SH-SY5Y (cell line): ENCODE data around the gene NRP1.

Experiments
- GATA2 ChIP-seq: IDR thresholded peaks from 2 replicates; pipeline ENCODE4 v1.6.1; 2011; ENCODE audit warnings: mild to moderate bottlenecking, low read depth, low read length
- GATA3 ChIP-seq: IDR thresholded peaks from 2 replicates; pipeline ENCODE4 v1.6.1; 2011; ENCODE audit warnings: low read depth, mild to moderate bottlenecking, low read length, moderate library complexity

NRP1 gene

DNA sequence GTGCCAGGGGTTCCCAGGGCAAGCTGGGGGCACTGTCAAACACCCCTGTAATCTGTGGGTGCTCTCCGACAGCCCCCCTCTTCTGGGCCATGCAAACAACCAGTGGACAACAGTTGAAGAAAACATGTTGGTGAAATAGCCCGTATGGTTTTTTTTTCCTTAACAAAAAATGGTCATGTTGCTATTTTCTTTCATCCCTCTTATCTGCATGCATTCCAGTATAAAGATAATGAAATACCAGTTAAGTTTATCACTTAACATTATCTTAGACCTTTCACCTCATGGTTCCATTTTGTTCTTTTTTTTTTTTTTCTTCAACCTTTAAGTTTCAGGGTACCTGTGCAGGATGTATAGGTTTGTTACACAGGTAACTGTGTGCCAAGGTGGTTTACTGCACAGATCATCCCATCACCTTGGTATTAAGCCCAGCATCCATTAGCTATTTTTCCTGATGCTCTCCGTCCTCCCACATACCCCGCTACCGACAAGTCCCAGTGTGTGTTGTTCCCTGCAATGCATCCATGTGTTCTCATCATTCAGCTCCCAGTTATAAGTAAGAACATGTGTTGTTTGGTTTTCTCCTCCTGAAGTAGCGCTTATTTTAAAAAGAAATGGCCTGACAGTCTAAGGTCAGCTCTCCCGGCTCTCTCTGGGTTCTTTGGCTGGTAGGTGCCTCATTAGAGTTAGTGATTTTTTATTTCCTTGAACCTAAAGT lies 110.1 kb downstream of the NRP1 start:
- TF ChIP-seq GATA2 = no peak
- TF ChIP-seq GATA3 = no peak

GRCh38 chr10:33223326-33224000 lies 111.0 kb downstream of the NRP1 start:
- TF ChIP-seq GATA2 = no peak
- TF ChIP-seq GATA3 = no peak

DNA sequence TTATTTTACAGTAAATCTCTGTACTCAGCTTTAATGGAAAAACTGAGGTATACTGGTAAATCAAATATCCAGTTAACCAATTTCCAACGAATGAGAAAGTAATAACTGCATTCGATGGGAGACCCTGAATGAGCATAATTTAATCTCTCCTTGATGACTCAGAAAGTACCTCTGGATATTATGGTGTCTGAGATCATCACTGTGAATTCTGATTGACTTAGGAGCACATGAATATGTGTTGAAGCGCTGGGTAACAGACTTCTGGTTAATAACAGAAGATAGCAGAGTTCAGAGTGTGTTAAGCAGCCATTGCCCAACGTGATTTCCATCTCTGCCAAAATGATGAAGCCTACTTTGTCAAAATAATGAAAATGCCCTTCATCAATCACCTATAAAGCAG lies 116.6 kb downstream of the NRP1 start:
- TF ChIP-seq GATA3 (no peak), GATA2 (no peak)

DNA sequence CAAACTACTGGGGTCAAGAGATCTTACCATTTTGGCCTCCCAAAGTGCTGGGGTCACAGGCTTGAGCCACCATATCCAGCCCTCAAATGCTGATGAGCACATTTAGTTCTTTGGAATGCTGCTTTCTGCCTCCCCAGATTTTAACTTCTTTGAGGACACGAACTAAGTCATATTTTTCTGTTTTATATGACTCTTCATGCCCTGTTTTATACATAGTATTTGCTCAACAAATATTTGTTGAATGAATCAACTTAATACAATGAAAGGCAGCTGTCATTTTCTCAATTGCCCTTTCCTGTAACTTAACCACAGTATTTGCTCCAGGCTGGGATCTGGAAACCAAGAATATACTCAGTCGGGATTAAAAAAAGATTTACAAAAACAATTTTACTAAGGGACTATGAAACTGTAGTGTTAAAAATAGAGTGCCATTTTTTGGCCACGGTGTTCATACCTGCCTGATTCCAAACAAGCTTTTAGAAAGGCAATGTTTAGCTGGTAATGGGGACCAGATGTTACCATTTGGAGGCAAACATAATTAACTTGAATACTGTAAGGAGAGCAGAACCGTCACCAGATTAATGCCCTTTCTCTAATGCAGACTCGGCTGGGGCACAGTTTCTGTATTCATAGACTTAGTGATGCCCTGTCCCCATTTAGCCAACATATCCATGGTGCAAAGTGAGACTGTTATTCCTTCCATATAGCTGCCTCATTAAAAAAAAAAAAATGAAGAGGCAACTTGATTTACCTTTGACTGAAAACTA lies 117.6 kb downstream of the NRP1 start:
- no peak for TF ChIP-seq GATA3
- TF ChIP-seq GATA2 = no peak

DNA sequence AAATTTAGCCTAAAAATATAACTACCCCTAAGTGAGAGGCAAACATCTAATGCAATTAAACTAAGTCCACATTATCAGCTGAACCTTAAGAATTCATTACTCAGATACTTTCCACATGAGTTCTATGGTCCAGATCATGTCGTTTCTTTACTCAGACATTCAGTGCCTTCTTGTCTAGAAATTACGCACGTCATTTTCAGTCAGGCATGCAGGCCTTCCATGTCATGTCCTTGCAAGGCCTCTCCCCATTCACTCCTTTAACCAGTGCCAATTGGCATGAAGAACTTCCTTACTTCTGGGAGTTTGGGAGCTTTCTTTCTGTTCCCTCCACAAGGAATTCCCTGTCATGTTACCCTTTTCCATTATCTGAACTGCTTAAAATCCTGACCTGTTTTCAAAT lies 118.8 kb downstream of the NRP1 start:
- TF ChIP-seq GATA2 (no peak), GATA3 (no peak)

DNA sequence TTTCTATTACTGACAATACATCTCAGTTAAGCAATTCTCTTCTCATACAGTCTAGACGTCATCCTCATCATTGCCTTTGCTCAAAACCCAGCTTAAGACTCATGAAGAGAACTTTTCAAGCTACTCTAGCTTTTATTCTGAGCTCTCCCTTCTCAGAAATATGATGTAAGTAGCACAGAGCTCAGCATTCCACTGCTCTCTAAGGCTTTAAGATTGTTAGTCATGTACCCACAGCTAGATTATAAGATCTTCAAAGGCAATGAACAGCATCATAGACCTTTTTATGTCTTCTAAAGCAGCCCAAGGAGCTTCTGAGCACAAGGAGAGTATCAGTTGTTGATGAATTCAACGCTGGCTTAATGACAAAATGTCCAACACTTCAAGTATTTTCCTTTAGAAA lies 119.3 kb downstream of the NRP1 start:
- TF ChIP-seq GATA3 = no peak
- TF ChIP-seq GATA2 = no peak

DNA sequence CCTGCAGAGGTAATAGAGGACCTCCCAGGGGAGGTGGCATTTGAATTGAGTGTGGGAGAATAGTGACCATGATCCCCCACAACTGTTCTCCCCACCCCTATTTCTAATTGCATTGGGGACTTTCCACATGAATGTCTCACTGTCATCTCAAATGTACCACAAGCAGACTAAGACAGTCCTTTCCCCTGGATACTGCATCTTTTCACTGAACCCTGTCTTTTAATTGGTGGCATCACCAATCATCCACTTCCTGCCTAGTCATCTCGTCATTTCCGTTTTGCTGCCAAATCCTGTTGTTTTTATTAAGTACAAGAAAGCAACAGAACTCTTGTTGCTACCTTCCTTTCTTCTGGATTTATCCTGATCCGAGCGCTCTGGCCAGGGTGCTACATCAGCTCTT lies 120.3 kb downstream of the NRP1 start:
- no peak for TF ChIP-seq GATA2
- no peak for TF ChIP-seq GATA3

DNA sequence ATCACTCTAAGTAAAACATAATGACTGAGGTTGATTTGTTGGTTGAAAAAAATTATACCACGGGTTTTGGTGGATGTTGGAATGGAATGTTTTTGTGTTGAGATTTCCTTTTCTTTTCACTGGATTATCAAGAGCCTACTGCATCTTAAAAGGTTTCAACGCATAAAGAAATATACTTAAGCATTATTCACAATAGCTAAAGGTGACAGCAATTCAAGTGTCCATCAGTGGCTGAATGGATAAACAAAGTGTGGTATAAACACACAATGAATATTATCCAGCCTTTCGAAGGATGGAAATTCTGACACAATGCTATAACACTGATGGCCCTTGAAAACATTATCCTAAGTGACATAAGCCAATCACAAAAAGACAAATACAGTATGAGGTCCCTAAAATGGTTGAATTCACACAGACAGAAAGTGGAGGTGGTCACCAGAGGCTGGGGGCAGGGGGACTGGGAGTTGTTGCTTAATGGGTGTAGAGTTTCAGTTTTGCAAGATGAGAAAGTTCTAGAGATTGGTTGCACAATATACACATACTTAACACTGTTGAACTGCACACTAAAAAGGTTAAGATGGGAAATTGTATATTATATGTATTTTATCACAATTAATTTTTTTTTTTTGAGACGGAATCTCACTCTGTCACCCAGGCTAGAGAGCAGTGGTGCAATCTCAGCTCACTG lies 122.3 kb downstream of the NRP1 start:
- TF ChIP-seq GATA3 = no peak
- TF ChIP-seq GATA2 = no peak

- TF ChIP-seq GATA3 (no peak), GATA2 (no peak)
These were observed 123.2 kb downstream of the NRP1 start for GRCh38 chr10:33211106-33211878.

DNA sequence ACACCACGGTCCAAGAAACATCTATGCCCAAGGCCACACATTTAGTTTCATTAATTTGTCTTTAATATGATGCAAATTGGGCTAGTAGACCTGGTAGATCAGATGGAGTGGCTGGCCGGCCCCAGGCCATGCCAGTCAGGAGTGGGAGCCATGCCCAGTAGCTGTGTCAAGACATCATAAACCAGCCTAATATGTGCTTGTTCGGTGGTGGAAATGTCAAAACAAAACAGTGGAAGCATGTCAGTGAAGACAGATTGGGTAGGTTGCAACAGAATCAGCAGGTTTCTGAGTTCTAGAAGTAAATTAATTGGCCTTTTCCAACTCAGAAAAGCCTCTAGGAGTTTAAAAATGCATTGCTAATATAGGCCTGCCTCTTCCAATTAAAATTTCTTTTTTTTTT lies 124.7 kb downstream of the NRP1 start:
- TF ChIP-seq GATA2 = no peak
- no peak for TF ChIP-seq GATA3

DNA sequence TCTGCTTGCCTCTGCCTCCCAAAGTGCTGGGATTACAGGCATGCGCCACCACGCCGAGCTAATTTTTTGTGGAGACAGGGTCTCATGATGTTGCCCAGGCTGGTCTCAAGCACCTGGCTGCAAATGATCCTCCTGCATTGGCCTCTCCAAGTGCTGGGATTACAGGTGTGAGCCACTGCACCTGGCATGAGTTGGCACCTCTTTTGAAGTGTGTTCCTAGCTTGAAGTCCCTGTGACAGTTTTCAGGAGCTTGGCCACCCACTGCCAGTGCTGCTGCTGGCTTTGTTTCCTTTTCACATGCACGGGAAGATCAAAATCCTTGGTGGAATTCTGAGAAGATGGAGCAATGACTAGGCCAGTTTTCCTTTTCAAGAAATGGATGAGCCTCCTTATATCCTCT lies 126.3 kb downstream of the NRP1 start:
- TF ChIP-seq GATA2 (no peak), GATA3 (no peak)

DNA sequence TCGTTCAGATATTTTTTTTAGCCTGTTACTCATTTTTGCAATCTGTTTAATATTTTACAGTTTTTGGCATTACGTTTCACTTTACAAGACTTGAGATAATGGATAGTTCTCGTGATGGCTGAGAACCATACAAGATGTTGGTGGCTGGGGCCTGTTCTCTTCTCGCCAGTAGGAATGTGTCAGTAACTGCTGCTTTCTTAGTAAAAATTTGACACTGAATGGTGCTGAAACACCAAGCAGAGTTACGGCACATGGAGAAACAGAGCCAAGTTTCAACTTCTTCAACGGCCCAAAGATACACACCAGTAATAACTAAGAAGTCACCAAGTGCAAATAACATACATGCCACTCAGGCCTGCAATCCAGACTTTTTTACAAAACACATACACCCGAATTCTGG lies 130.4 kb downstream of the NRP1 start:
- TF ChIP-seq GATA2 (no peak), GATA3 (no peak)

DNA sequence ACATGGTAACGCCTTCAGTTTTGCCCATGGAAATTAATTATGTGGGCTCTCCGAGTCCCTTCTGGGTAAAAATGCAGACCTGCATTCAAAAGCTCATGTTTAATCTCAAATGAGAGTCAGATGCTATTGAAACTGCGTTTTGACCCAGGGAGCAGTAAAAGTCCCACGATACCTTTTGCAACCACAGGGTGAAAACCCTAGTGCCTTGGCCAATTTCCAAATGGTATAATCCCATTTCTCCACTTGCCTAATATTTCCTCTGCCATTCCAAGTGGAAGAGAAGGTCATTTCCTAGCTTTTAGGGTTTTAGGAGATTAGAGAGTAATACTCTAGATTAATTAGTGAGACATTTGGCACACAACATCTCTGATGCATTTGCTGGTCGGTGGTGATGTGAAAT lies 132.5 kb downstream of the NRP1 start:
- TF ChIP-seq GATA2 (no peak), GATA3 (no peak)

- TF ChIP-seq GATA3 = no peak
- no peak for TF ChIP-seq GATA2
These were observed 133.2 kb downstream of the NRP1 start for GRCh38 chr10:33201056-33201780.
